C4-2B (cell line): ENCODE data around the gene GSX2.

Source experiments
- H3K27ac ChIP-seq: fragments of 450-650 bp; 2 replicates; pipeline ENCODE4 v1.5.1; 2017
- CTCF ChIP-seq: fragments of 450-650 bp; conservative IDR thresholded peaks from 2 replicates; pipeline ENCODE4 v1.5.1; 2017; ENCODE audit warnings: mild to moderate bottlenecking
- ZFX ChIP-seq: fragments of 450-650 bp; IDR thresholded peaks from 2 replicates; pipeline ENCODE4 v1.6.1; 2017

Gene GSX2

GRCh38 chr4:54098375-54098774 is 1.6 kb upstream of the GSX2 start:
- no peak overlapping the region for H3K27ac ChIP-seq
- TF ChIP-seq ZFX (no peak), CTCF (no peak)

- no peak for TF ChIP-seq ZFX
- TF ChIP-seq CTCF: no peak
- no peak overlapping the region for H3K27ac ChIP-seq
Observed at GRCh38 chr4:54099287-54099747, 646 bp upstream of the GSX2 start.

- TF ChIP-seq ZFX (no peak), CTCF (no peak)
- no peak overlapping the region for H3K27ac ChIP-seq
Observed at GRCh38 chr4:54100595-54101189, 729 bp downstream of the GSX2 start.

GRCh38 chr4:54101190-54102041 is 1.5 kb downstream of the GSX2 start:
- TF ChIP-seq ZFX (no peak), CTCF (no peak)
- no peak overlapping the region for H3K27ac ChIP-seq

GRCh38 chr4:54102531-54103106 is 2.7 kb downstream of the GSX2 start:
- TF ChIP-seq ZFX (no peak), CTCF (no peak)

GRCh38 chr4:54103190-54103574 is 3.2 kb downstream of the GSX2 start:
- TF ChIP-seq ZFX: no peak
- no peak for TF ChIP-seq CTCF
- no peak overlapping the region for H3K27ac ChIP-seq

More at GRCh38 chr4:54102531-54103106, 2.7 kb downstream of the GSX2 start:
- no peak overlapping the region for H3K27ac ChIP-seq

GRCh38 chr4:54104907-54105306 is 4.9 kb downstream of the GSX2 start:
- H3K27ac ChIP-seq: no peak overlapping the region

More at GRCh38 chr4:54104907-54105306, 4.9 kb downstream of the GSX2 start:
- TF ChIP-seq ZFX (no peak), CTCF (no peak)
